Measurements from ENCODE around the gene COPRS. TPM values are rescaled to one million over a fixed set of nuclear protein-coding genes. Genes with fewer than 3 reads are reported as not detected.

COPRS gene
- total RNA-seq, 1 donor from 2014 or later: 52.5 TPM

GRCh38 chr17:31838636-31839225 is 20.3 kb downstream of the COPRS start:
- TF ChIP-seq, protein P1, sequence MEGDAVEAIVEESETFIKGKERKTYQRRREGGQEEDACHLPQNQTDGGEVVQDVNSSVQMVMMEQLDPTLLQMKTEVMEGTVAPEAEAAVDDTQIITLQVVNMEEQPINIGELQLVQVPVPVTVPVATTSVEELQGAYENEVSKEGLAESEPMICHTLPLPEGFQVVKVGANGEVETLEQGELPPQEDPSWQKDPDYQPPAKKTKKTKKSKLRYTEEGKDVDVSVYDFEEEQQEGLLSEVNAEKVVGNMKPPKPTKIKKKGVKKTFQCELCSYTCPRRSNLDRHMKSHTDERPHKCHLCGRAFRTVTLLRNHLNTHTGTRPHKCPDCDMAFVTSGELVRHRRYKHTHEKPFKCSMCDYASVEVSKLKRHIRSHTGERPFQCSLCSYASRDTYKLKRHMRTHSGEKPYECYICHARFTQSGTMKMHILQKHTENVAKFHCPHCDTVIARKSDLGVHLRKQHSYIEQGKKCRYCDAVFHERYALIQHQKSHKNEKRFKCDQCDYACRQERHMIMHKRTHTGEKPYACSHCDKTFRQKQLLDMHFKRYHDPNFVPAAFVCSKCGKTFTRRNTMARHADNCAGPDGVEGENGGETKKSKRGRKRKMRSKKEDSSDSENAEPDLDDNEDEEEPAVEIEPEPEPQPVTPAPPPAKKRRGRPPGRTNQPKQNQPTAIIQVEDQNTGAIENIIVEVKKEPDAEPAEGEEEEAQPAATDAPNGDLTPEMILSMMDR (IDR thresholded peaks at IDR 0.05; ENCODE audit: borderline replicate concordance): no peak
- H3K27me3 ChIP-seq (ENCODE audit: low read depth): no peaks in the 10 kb centered on the region
- intact Hi-C loops (cut with micrococcal nuclease): no loop called here
- DNase-seq: no peak
- no peak overlapping the region for H3K27ac ChIP-seq (replicated peaks)
- no peaks in the 10 kb centered on the region for H3K36me3 ChIP-seq
- peaks cover 27% of the 10 kb centered on the region for H3K4me1 ChIP-seq
- no peak overlapping the region for H3K4me3 ChIP-seq
- no peaks in the 10 kb centered on the region for H3K9me3 ChIP-seq (replicated peaks)

GRCh38 chr17:31835984-31836383 is 23.1 kb downstream of the COPRS start:
- Histone ChIP-seq H3K27me3 (ENCODE audit: low read depth) (no peaks in the 10 kb centered on the region), H3K27ac (replicated peaks) (no peak overlapping the region), H3K9me3 (replicated peaks) (no peaks in the 10 kb centered on the region), H3K4me1 (peaks cover 2% of the 10 kb centered on the region), H3K36me3 (no peaks in the 10 kb centered on the region), H3K4me3 (no peak overlapping the region)
- DNase-seq: no peak
- intact Hi-C loops (cut with micrococcal nuclease): no loop called here
- TF ChIP-seq, protein P1 (IDR thresholded peaks at IDR 0.05; ENCODE audit: borderline replicate concordance): no peak

- H3K36me3 ChIP-seq: no peaks in the 10 kb centered on the region
- no peaks in the 10 kb centered on the region for H3K4me1 ChIP-seq
- no peak for DNase-seq
- H3K27me3 ChIP-seq (ENCODE audit: low read depth): no peaks in the 10 kb centered on the region
- intact Hi-C loops (cut with micrococcal nuclease): no loop called here
- TF ChIP-seq, protein P1 (IDR thresholded peaks at IDR 0.05; ENCODE audit: borderline replicate concordance): no peak
- no peaks in the 10 kb centered on the region for H3K9me3 ChIP-seq (replicated peaks)
- H3K27ac ChIP-seq (replicated peaks): no peak overlapping the region
- no peak overlapping the region for H3K4me3 ChIP-seq
Measured at GRCh38 chr17:31834448-31834847, 24.6 kb downstream of the COPRS start.

GRCh38 chr17:31832746-31833145 is 26.3 kb downstream of the COPRS start:
- Histone ChIP-seq H3K4me1 (no peaks in the 10 kb centered on the region), H3K27me3 (ENCODE audit: low read depth) (no peaks in the 10 kb centered on the region), H3K27ac (replicated peaks) (no peak overlapping the region), H3K9me3 (replicated peaks) (no peaks in the 10 kb centered on the region), H3K36me3 (no peaks in the 10 kb centered on the region), H3K4me3 (no peak overlapping the region)
- intact Hi-C loops (cut with micrococcal nuclease): no loop called here
- TF ChIP-seq, protein P1 (IDR thresholded peaks at IDR 0.05; ENCODE audit: borderline replicate concordance): no peak
- DNase-seq: no peak

DNA sequence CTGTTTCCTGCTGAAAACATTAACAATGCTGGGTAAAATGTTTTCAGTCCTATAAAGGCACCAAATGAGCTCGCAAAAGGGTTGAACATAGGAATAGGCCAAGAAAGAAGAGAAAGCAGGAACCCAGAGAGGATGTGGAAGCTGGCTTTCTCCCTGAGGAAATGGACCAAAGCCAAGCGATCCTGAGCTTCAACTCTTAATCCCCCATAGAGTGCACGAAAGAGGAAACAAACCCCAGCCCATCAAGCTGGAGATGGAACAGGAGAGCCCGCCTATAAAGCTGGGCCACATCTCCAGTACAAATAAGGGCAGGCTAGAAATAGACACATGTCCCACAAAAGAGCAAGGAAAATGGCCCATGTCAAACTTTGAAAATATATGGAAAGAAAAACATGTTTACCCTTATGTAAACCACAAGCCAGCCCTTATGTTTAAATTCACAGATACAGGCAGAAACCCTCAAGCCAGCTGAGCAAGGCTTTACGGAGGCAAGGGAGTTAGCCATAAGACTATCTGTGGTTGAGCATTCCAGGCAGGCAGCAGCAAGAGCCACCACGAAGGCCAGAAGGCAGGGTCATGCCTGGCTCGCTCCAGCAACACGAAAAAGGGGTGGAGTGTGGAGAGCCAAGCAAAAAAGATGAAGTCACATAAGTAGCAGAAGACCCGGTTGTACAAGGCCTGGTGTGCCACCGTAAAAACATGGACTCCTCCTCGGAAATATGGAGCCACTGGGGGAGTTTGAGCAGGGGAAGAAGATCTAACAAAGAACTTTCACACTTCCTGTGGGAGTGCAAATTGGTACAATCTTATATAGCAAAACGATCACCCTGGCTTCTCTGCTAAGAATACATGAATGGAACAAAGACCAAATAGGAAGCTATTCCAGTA is 27.8 kb downstream of the COPRS start:
- Histone ChIP-seq H3K27me3 (ENCODE audit: low read depth) (no peaks in the 10 kb centered on the region), H3K36me3 (no peaks in the 10 kb centered on the region), H3K9me3 (replicated peaks) (no peaks in the 10 kb centered on the region), H3K4me1 (no peaks in the 10 kb centered on the region), H3K4me3 (no peak overlapping the region), H3K27ac (replicated peaks) (no peak overlapping the region)
- no peak for DNase-seq
- TF ChIP-seq, protein P1 (IDR thresholded peaks at IDR 0.05; ENCODE audit: borderline replicate concordance): no peak
- intact Hi-C loops (cut with micrococcal nuclease): no loop called here
